ENCODE measurements around the gene FBLN5.
A peak's percentile ranks its signal among the peaks of the same experiment; 100 is the strongest.

DNA sequence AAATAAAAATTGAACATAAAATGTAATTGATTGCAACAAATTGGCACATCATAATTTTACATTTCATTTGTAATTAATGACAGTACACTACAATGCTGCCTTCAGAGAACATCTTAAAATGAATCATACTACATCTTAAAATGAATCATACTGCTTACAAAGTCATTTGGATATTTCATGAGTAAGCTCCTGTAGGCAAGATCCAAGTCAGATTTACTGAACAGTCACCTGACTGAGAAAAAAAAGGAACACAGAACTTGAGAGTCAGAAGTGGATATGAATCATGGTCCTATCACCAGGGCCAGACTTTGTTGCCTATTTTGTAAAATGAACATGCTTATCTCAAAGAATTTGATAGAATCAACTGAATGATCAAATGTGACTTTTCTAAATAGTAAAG, 32.7 kb upstream of the FBLN5 start:
- TF ChIP-seq CTCF (IDR thresholded peaks at IDR 0.05) (no peak), EP300 (IDR thresholded peaks at IDR 0.05) (peak in 2 of 4 donors; percentile 24 to 71), POLR2A (IDR thresholded peaks at IDR 0.05) (no peak), POLR2AphosphoS5 (IDR thresholded peaks at IDR 0.05) (peak; percentile 32 to 75 (median 52))

Data from sigmoid colon (tissue), 4 donors.